Measurements from ENCODE around the gene MAJIN.
"Not testable (repeated sequence)": the region's sequence is repeated elsewhere in the genome, so short reads cannot be mapped to it uniquely, and the experiment has no call there.

MAJIN gene, protein sequence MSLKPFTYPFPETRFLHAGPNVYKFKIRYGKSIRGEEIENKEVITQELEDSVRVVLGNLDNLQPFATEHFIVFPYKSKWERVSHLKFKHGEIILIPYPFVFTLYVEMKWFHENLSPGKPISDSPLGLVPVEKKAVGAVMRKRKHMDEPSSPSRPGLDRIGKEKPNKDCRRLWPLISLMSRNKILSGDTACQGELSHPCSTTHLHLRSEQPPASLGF

DNA sequence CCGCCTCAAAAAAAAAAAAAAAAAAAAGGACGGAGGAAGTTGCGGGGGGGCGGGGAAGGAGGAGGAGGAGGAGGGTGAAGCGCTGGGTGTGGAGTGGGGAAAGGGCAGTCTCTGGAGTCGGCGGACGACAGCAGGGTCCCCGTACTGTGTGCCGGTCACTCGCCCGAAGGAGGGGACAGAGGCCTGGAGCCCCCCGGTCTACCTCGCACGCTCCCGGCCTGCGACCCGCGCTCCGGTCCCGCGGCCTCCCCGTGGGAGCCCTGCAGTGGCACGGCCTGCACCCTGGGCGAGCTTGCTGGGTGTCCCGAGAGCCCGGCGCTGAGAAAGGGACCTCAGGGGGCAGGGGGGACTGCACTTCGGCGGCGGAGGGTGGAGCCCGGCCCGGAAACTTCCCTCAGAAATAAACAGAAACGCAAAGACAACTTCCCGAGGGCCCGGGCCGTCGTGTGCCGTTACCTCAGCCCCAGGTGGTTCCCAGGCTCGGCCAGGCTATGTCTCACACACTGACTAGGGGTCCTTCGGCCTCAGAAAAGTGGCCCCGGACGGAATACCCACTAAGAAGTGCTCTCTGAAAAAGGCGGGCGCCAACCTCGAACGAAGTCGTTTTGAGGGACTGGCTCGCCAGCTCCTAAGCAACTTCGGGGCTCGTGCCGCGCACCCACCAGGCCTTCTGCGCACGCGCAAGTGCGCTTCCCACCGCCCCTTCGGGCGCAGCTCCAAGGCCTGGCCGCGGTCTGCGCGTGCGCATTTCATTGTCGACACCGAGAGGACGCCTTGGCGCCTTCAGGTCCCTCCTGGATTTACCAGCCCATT lies at the start of gene MAJIN:
MAJIN (minus strand) TSS at position 688 of the 813 bp plus-strand sequence. CDS start 12,703 bp downstream, outside the sequence.
- peak; percentile 92 for DNase-seq

DNA sequence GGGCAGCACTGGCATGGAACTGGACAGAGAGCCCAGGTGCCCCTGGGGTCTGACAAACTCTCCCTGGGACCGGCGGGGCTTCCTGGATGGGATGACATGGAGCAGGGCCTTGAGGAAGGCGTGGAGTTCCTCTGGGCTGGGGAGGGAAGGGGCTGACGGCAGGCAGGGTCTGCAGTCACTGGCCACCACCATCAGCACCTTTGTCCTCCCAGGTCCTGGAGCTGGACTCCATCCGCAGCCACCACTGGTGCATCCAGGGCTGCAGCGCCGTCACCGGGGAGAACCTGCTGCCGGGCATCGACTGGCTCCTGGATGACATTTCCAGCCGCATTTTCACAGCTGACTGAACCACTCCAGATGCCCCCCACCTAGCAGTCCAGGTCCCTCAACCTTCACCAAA lies 49.6 kb upstream of the MAJIN start:
- no peak for DNase-seq

DNA sequence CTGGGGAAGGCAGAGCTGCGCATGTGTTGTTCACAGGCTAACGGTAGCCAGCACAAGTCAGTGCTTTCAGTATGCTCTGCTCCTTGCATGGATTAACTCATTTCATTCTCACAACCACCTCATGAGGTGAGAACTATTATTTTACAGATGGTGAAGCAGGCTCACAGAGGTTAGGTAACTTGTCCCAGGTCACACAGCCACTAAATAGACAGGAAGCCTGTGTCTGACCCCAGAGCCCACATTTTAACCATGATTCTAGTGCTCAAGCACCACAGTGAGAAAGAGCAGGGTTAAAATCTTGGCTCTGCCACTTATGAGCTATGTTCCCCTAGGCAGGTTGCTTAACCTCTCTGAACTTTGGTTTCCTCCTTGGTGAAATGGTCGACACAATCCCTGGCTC lies 49.1 kb upstream of the MAJIN start:
- DNase-seq: no peak

DNA sequence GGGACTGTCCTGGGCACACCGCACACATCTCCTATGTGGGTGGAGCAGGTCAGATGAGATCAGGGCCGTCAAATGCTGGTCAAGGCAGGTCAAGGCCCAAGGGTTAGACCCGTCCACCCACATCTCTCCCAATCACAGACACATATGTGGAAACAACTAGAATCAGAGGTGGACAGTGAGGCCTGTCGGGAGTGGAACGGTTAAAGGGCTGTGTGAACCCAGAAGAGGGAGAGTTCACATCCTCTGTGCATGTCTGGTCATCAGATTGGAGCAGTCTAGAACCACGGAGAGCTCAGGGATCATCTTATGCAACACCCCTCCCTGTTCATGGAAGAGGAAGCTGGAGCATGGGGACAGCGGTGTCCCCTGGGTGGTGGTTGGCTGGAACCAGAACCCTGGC lies 47.9 kb upstream of the MAJIN start:
- no peak for DNase-seq

DNA sequence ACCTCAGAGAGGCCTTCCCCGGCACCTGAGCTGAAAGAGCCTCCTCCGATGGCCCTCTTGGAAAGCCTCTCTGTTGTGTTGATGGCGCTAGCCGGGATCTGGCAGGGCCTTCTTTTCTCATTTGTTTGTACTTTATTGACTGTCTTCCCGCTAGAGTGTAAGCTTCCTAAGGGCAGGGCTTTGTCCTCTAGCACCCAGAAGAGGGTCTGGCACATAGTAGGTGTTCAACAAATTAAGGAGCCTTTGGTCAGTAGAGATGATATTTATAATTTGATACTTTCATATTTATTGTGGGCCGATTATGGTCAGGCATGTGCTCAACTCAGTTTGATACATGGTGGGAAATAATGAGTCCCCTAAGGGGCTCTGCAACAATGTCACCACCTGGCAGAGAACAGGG lies 46.0 kb upstream of the MAJIN start:
- no peak for DNase-seq

DNA sequence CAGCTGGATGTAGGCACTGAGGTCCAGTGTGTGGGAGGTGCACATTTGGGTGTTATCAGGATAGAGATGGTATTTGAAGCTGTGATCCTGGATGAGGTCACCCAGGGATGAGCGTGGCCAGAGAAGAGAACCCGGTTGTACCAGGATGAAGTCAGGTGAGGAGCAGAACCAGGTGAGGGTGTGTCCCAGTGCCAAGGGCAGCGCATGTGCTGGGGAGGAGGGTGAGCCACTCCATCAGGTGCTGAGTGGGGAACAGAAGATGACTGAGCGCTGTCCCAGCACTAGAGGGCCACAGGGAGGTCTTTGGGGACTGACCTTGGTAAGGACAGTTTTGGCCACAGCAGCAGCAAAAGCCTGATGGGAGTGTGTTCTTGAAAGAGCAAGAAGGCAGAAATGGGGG lies 44.8 kb upstream of the MAJIN start:
- DNase-seq: no peak

DNA sequence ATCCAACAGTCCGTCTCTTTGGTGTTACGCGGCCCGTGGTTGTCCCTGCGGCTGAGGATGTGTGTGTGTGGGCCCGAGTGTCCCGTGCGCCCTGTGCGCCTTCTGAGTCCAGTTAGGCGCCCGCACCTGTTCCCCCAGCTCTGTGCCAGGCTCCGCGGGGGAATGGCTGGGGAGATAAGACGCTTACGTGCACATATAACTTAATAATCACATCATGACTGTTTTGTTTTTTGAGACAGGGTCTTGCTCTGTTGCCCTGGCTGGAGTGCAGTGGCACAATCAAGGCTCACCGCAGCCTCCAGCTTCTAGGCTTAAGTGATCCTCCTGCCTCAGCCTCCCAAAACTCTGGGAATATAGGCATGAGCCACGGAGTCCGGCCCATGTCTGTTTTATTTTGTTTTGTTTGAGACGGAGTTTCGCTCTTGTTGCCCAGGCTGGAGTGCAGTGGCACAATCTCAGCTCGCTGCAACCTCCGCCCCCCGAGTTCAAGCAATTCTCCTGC lies 42.9 kb upstream of the MAJIN start:
- DNase-seq: no peak

DNA sequence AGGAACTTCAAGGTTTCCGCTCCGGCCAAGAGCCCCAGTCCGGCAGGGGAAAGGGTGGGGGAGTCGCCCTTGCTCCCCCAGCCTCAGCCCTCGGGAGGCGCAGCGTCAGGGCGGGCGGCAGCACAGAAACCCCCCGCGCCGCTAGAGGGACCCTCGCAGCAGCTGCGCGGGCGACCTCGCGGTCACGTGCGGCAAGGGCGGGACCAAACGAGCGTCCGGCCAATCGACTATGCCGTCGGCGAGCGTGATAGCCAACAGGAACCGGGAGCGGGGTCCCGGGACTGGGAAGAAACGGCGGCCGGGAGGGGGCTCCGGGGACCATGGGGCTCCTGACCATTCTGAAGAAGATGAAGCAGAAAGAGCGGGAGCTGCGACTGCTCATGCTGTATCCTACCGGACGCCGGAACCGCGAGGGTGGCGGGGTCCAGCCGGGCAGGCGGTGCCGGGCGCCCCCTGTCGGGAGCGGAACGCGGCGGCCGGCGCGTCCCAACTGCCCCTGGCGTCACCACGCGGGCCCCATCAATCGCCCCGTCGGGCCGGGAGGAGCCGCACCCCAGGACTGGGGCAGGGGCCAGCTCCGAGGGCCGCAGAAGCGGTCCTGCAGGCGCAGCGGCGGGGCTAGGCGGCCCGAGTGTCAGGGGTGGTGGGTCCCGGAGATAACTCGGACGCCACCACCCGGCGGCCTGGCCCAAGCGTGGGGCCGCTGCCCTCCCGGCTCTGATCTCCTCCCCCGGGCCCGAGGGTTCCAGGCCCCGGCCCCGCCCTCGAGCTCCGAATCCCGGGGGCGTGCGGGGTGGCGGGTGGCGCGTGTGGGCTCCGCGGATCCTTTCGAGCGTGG lies 42.2 kb upstream of the MAJIN start, which contains the start of gene ARL2:
ARL2 (plus strand) TSS at position 273 of the 838 bp plus-strand sequence; CDS start at position 321, 48 bp downstream.
- DNase-seq: peak; percentile 91

DNA sequence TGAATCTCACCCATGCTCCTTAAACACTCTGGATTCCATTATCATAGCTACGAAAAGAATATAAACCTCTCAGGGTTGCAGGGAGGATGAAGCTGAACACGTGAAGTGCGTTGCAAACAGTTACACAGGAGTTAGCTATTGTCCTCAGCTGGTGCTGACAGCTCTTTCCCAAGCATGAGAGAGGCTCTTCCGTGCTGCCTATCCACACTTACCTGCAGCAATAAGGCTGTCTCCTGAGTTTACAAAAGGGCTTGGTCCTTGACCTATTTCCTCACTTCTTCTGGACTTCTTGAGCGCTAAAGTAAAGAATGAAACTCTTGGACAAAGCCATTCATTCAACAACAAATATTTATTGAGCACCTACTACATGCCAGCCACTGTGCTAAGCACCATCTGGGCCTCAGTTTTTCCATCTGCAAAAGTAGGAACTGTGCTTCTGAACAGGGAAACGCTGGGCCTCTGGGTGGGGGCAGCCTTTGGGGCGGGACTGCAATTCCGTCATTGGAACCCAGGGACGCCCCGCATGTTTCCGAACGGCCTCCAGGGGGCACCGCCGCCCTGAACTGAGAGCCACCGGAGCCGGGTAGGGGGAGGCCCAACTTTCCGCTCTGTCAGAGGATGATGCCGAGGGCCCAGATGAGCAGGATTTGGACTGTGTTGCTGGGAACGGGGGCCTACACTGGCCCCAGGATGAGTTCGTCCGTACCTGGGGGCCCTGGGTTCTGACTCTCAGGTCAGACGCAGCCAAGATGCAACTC lies 41.4 kb upstream of the MAJIN start:
- peak; percentile 93 for DNase-seq

DNA sequence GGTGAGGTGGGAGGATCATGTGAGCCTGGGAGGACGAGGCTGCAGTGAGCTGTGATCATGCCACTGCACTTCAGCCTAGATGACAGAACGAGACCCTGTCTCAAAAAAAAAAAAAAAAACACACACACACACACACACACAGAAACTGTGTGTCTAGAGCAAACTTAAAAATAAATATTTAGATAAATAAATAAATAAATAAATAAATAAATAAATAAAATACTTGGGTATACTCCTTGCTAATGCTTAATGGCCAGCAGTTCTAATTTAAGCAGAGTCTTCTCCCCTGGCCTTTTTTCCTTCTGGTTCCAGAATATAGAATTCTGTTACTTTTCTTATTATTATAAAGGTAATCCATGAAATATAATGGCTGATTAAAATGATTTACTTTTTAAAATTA lies 37.0 kb upstream of the MAJIN start:
- DNase-seq: no peak

DNA sequence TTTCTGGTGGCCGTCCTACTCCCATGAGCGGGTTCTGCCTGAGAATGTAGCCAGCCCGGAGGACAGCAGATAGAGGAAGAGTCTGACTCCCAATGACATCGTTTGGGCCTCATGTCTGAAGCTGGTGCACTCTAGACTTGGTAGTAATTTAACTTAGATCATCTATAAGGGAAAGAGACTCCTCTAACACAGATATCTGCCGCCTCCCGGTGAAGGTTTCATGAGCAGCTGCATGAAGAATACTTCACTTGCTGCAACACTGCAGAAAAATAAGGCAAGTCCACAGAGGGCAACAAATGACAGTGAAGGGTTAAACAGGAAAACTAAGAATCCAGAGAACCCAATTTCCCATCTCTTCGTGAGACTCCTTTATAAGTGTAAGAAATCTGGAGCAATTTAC lies 36.1 kb upstream of the MAJIN start:
- DNase-seq: no peak

DNA sequence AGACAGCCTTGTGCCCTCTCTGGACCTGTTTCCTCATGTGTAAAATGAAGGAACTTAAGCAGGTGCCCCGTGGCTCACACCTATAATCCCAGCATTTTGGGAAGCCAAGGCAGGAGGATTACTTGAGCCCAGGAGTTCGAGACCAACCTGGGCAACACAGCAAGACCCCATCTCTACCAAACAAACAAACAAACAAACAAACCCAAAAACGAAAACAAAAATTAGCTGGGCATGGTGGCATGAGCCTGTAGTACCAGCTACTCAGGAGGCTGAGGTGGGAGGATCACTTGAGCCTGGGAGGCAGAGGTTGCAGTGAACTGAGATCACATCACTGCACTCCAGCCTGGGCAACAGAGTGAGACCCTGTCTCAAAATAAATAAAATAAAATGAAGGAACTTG lies 32.1 kb upstream of the MAJIN start:
- not testable (repeated sequence) for DNase-seq

DNA sequence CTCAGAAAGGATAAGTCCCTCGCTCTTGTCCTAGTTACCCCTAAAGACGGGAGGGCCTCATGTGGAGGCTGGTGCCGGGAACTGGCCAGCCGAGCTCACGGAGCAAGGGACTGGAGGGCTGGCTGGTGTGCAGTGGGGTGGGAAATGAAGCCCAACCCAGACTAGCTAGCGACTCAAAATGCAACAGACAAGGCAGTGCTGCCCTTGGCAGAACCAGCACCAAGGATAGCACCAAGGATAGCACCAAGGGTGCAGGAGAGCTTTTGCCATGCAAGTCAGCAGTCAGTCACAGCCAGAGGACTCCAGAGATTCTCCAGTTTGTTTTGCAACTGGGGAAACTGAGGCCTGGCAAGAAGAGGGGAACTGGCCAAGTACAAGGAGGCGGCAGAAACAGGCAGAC lies 31.4 kb upstream of the MAJIN start:
- DNase-seq: no peak

DNA sequence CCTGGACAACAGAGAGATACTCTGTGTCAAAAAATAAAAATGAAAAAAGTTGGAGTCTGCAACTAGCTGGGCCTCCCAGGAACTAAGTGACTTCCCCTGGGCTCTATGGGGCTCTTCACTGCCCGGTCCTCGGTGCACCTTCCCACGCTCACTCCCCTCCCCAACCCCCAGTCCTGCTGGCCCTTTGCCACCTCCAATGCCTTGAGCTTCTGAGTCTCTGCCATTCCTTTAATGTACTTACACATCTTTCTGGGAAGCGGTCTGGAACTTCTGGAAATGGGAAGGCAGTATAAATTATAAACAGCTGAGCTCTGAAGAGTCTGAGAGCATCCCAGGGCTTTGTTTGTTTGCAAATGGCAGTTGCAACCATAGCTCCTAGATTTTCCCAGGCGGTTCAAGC lies 30.8 kb upstream of the MAJIN start:
- no peak for DNase-seq

DNA sequence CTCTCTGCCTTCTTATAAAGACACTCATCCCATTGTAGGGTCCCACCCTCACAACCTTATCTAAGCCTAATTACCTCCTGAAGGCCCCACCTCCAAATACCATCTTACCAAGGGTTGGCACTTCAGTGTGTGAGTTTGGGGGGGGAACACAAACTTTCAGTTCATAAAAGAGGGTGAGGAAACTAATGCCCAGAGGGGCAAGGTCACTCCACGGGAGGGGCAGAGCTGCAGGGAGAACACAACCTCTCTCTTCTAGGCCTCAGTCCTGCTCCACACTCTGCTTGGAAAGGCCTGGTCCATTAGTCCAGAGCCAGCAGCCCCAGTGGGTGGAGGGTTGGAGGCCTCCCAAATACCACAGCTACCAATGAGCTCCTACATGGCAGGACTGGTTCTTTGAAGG lies 27.6 kb upstream of the MAJIN start:
- no peak for DNase-seq

DNA sequence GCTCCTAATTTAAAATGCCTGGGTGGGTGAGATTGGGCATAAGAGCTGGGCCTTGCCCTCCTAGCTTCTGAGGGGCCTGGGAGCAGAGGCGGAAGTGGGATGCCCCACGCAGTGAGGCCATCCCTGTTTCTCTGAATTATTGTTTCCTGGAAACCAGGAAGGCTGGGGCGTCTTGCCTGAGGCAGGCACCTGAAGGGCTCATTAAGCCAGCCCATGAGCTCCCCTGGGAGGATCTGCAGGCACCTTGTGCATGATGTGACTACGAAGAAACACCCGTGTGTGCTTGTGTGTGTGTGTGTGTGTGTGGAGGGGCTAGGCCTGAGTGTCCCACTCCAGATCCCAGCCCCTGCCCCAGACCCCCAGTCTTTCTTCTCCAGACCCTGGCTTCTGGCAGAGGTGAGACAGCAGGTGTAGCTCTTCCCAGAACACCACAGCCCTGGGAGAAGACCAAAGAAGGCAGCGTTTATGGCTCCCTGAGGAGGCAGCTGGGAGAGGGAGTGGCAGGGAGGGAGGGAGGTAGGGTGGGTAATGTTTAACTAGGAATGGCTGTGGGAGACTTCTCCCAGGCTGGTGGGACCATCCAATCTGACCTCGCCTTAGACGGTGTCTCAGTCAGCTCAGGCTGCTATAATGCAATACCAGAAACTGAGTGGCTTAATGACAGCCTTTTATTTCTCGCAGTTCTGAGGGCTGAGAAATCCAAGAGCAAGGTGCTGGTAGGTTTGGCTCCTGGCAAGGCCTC lies 27.0 kb upstream of the MAJIN start:
- peak; percentile 39 for DNase-seq

DNA sequence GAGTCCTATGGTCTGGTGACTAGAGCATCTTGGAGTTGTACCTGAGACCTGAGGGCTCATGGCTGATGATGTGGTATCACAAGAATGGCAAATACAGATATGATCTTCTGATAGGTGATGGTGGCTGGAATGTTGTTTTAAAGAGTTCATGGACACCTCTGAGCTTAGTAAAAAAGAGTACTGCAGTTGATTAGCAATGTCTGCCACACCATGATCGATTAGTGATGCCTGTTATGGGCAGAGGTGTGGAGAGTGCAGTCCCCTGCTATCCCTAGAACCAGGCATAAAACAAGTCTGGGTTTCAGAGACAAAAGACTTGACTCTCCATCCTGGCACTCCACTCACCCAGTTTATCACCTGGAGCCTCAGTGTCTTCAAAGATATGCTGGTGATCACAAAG lies 26.2 kb upstream of the MAJIN start:
- peak; percentile 42 for DNase-seq

DNA sequence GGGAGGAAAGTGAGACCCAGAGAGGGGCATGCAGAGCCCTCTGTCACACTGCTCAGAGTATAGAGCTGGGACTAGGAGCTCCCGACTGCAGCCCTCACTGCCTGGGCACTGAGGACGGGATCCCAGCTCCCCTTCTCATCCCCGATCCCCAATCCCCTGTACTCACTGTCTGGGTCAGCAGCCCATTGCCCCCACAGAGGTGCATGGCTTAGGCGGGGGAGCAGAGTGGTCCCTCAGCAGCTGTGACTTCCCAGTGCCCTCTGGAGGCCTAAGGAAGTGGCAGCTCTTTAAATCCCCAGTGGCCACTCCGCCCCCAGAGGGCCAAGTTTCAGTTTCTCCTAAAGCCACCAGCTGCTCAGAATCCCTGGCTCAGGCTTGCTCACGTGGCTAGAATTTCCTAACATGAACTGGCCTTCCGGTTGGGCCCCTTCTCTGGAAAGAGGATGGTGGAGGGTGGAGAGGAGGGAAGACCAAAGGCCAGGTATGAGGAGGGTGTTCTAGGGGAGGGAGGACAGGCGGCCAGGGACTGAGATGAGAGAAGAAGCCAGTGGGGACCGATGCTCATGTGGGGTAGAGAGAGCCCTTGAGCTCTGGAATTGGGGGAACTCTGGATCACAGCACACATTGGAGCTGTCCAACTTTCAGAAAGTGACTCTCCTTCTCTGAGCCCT lies 24.9 kb upstream of the MAJIN start, which contains the start of gene BATF2:
BATF2 (minus strand) TSS at position 262 of the 671 bp plus-strand sequence; CDS start at position 205, 57 bp downstream.
- no peak for DNase-seq

DNA sequence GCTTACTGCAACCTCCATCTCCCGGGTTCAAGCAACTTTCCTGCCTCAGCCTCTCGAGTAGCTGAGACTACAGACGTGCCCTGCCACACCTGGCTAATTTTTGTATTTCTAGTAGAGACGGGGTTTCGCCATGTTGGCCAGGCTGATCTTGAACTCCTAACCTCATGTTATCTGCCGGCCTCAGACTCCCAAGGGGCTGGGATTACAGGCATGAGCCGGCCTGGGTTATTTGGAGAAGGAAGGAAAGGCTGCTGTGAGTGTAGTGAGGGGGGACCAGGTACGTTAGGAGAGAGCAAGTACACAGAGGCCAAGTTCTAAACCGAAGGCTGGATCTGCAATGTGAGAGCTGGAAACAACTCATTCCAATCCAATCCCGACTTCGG lies 24.4 kb upstream of the MAJIN start:
- no peak for DNase-seq

DNA sequence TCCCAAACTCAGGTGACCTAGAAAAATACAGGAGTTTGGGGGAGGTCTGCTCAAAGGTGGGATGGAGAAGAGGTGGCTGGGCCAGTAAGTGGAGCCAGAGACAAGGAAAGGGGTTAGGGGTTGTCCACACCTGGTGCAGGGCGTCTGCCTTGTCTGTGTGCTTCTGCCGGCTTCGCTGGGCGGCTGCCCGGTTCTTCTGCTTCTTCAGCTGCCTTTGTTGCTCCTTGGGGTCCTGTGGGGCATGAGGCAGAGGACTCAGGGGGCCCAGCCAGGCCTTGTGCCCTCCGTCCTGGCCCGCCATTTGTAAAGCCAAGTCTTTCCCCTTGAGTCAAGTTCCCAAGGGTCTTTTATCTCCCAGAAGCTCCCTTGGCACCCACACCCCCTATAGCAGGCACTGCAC lies 22.4 kb upstream of the MAJIN start:
- DNase-seq: no peak

Measured in activated CD4-positive, alpha-beta T cell treated with anti-CD3 and anti-CD28 coated beads, Interleukin-2, amount 50 U/mL, for 16 hours (primary cell).